AG09309 (cell line): Measurements from ENCODE around the gene CAPN13.

Experiments used
- DNase-seq: peaks from one replicate; pipeline ENCODE4 v3.0.0-alpha.2; 2010; ENCODE audit warnings: low read depth
- H3K4me3 ChIP-seq: 2 replicates; pipeline ENCODE4 v1.5.1; 2011; ENCODE audit warnings: mild to moderate bottlenecking, low read depth, low read length, moderate library complexity; ENCODE audit not compliant: control insufficient read depth
- TF ChIP-seq, protein P1 (sequence below): IDR thresholded peaks from 2 replicates; pipeline ENCODE4 v1.5.1; 2011; ENCODE audit warnings: mild to moderate bottlenecking, low read depth, low read length, inconsistent platforms; ENCODE audit not compliant: insufficient read depth, control insufficient read depth; ENCODE audit errors: missing control alignments

Gene CAPN13

DNA sequence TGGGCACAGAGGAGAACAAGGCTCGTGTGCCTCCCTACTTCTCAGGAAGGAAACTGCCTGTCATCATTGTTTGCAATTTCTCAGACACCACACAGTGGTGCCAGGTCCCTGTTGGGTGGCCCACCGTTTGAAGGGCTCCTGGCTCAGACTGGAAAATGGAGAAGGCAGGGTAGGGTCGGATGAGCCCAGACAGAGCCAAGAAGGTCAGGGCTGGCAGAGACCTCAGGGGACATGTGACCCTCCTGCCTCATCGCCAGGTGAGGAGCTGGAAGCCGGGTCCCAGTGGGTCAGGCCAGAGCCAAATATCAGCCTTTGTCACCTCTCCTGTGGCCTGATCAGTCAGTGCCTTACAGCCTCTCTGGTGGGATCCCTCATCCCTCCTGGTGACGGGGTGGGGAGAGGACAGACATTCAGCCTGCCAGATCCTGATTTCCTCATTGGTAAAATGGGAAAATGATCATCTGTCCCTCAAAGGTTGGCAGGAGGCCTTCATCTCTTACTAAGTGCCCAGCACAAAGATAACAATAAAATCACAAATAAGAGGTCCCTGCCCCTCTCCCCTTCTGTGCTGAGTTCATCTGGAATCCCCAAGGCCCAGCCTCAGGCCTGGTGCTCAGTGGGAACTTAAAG is 117.6 kb downstream of the CAPN13 start:
- no peak for DNase-seq
- TF ChIP-seq, protein P1, sequence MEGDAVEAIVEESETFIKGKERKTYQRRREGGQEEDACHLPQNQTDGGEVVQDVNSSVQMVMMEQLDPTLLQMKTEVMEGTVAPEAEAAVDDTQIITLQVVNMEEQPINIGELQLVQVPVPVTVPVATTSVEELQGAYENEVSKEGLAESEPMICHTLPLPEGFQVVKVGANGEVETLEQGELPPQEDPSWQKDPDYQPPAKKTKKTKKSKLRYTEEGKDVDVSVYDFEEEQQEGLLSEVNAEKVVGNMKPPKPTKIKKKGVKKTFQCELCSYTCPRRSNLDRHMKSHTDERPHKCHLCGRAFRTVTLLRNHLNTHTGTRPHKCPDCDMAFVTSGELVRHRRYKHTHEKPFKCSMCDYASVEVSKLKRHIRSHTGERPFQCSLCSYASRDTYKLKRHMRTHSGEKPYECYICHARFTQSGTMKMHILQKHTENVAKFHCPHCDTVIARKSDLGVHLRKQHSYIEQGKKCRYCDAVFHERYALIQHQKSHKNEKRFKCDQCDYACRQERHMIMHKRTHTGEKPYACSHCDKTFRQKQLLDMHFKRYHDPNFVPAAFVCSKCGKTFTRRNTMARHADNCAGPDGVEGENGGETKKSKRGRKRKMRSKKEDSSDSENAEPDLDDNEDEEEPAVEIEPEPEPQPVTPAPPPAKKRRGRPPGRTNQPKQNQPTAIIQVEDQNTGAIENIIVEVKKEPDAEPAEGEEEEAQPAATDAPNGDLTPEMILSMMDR, result no peak
- H3K4me3 ChIP-seq, result no peak overlapping the region

DNA sequence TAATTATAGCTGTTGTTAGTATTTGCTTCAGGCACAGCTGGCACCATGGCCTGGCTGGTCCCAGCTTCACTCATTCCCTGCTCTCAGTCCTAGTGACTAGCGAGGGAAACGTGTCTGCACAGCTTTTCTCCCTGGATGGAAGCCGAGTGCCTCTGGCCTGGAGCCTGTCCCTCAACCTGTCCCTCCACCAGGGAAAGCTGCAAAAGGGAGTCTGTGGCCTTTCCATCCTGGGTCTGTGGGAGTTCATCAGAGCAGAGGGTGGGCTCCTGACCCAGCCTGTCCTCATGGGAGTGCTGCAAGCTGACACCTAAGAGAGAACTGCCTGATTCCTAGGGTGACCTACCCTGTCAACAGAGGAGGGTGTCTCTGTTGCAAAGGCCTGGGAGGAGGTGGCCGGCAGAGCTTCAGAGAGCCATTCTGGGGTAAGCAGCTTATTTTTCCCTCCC is 118.3 kb downstream of the CAPN13 start:
- DNase-seq, result no peak
- no peak overlapping the region for H3K4me3 ChIP-seq
- TF ChIP-seq, protein P1, result no peak

DNA sequence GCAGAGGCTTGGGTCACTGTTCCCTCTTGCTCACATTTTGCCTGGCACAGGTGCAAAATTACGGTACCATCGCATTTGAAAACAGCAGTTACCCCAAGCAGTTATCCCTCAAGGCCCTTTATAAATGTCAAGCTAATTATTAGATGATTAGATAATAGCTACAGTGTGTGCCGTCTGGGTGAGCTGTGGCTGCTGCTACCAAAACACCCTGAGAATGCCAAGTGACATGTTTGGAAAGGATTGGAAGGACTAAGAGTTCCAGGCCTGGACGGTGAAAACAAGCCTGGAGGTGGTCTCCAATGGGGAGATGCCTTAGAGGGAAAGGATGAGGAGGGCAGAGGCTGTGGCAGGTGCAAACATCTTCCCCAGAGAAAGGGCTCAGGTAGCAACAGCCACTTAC is 120.6 kb downstream of the CAPN13 start:
- no peak overlapping the region for H3K4me3 ChIP-seq
- TF ChIP-seq, protein P1, result no peak
- DNase-seq, result no peak

DNA sequence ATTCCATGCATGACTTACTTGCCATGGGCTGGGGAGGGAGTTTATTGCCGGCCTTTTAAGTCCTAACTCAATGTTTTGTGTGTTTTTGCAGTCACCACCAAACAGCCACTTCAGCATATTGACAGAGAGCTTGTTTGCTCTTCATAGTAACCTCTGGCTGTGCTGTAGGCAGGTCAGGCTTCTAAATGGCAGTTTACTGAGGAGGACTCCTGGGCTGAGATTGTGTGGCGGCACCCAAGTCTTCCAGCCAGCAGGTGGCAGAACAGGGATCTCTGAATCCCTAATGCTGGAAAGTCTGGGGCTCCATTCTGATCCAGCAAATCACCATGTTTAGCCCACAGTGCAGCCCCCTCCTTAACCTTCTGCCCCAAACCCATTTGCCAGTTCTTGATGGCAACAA is 121.2 kb downstream of the CAPN13 start:
- TF ChIP-seq, protein P1, result peak; percentile 24
- DNase-seq, result no peak
- H3K4me3 ChIP-seq, result no peak overlapping the region

DNA sequence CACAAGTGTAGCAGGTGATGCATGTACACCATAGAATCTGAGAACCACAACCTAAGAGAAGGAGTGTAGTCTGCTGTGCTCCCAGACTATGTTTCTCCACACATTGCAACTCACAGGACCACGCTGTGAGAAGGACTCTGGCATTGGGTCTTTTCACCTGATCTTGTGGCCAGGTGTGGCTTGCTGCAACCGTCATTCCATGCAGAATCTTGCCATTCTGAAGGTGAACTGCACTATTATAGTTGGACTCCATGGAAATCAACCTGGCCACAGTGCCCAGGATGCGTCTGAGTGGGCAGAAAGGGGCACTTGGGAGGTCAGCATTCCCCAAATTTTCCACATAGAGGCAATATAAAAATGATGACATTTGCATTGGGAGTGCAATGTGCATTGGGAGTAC is 122.2 kb downstream of the CAPN13 start:
- TF ChIP-seq, protein P1, result no peak
- DNase-seq, result no peak
- no peak overlapping the region for H3K4me3 ChIP-seq

DNA sequence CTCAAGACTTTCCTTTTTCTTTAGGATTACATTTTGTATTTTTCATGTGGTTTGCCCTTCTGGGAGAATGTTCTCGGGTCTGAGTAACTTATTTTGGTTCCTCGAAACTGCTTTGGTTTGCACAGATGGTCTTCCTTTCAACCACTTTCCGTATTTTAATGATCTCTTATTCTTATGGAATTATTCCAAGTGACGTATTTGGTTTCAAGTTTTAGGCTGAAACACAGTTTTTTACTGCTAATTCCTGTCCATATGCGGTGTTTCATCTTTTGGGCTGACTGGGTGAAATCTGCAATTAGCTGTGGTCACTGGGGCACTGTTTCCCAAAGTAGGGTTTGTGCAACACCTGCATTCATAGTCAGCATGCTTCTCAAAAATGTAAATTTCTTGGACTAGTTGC is 122.7 kb downstream of the CAPN13 start:
- TF ChIP-seq, protein P1, result no peak
- no peak overlapping the region for H3K4me3 ChIP-seq
- no peak for DNase-seq
